ENCODE measurements around the gene CENPM.

Gene CENPM

GRCh38 chr22:41910050-41911000 lies 36.6 kb downstream of the CENPM start:
- H3K4me3 ChIP-seq (ENCODE audit: low read length), result no peak overlapping the region; the same call in 1 of the 2 replicates
- TF ChIP-seq ZNF274 (IDR thresholded peaks at IDR 0.05; ENCODE audit: low read depth, low read length), result no peak

DNA sequence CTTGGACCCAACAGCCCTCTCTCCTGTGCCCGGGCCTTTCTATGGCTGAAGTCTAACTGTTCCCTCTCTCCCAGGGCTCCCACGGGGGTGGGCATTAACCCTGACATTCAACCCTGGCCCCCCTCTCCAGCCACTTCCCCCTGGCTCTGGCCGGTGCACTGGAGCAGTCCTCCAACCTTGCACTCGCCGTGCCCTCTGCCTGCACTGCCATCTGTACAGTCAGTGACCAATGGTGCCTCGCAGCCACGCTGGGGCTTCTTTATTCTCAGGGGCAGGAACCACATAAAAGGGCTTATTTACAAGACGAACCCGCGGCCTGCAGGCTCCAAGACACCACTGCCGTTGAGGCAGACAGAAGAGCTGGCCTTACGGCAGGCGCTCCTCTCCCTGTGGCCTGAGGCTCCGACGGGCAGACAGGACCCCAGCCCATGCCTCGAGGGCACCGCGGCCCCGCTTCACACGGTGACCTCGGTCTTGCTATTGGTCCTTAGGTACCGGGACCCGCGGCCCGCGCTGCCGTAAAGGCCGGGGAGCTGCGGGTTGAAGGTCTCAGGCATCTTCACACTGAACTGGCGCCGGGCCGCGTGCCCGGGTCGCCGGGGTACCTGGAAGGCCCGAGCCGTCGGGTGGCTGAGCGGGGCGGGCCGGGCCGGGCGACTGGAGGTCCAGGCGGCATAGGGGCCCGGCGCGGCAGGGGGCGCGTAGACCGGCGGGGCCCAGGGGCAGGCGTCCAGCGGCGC lies 37.5 kb downstream of the CENPM start:
- H3K4me3 ChIP-seq (ENCODE audit: low read length), result no peak overlapping the region
- TF ChIP-seq ZNF274 (IDR thresholded peaks at IDR 0.05; ENCODE audit: low read depth, low read length), result no peak

DNA sequence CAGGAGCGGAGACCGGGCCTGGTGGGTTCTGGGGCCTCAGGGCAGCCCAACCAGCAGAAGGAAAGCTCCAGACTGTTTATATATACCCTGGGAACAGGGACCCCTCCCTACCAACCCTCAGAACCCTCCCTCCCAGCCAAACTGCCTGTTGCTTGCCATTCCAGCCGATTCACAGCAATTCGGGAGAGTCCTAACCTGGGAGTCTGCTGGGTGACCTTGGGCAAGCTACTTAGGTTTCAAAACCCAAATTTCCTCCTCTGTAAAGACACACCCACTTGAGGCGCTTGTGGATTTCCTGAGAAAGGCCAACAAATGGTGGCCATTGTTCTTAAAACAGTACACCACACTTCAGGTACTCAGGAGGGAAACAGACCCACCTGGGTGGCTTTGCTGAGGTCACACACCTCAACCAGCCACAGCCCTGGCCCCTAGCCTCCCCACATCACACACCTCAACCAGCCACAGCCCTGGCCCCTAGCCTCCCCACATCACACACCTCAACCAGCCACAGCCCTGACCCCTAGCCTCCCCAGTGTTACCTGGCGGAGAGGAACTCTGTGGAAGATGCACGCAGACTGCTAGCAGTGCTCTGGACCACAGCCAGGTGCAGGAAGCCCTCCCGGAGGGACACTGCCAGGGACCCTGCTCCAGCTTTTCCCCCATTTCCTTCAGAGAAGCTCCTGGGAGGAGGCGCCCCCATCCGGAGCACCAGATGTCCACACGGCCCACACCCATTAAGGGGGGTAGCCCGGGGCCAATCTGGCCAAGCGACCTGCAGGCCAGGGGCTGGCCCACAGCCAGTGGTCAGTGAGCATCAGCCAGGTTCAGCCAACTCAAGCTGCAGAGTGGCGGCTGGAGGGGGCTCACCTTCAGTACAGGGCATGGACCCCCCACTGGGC lies 38.3 kb downstream of the CENPM start:
- H3K4me3 ChIP-seq (ENCODE audit: low read length), result no peak overlapping the region
- no peak for TF ChIP-seq ZNF274 (IDR thresholded peaks at IDR 0.05; ENCODE audit: low read depth, low read length)

GRCh38 chr22:41907436-41908401 lies 39.2 kb downstream of the CENPM start:
- no peak for TF ChIP-seq ZNF274 (IDR thresholded peaks at IDR 0.05; ENCODE audit: low read depth, low read length)
- no peak overlapping the region for H3K4me3 ChIP-seq (ENCODE audit: low read length)

DNA sequence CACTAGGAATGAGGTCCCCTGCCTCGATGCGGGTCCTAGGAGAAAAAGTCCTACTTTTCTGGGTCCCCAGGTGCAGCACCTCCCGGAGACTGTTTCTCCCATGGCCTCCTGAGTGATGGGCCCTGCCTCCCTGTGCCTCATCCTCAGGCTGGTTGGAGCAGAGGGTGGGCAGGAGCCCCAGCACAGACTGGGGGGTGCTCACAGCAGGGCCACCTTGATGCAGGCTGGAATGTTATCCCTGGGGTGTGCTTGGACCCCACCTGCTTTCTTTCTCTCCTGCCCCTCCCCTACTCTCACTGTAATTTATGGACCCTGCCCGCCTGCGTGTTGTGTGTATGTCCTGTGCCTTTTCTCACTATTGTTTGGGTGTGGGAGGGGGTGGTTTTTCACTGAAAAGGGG lies 40.1 kb downstream of the CENPM start:
- no peak overlapping the region for H3K4me3 ChIP-seq (ENCODE audit: low read length)
- no peak for TF ChIP-seq ZNF274 (IDR thresholded peaks at IDR 0.05; ENCODE audit: low read depth, low read length)

- H3K4me3 ChIP-seq (ENCODE audit: low read length), result no peak overlapping the region
- TF ChIP-seq ZNF274 (IDR thresholded peaks at IDR 0.05; ENCODE audit: low read depth, low read length), result no peak
These were observed 41.3 kb downstream of the CENPM start for GRCh38 chr22:41905411-41906202.

GRCh38 chr22:41904450-41905410 lies 42.2 kb downstream of the CENPM start:
- no peak overlapping the region for H3K4me3 ChIP-seq (ENCODE audit: low read length)
- no peak for TF ChIP-seq ZNF274 (IDR thresholded peaks at IDR 0.05; ENCODE audit: low read depth, low read length)

DNA sequence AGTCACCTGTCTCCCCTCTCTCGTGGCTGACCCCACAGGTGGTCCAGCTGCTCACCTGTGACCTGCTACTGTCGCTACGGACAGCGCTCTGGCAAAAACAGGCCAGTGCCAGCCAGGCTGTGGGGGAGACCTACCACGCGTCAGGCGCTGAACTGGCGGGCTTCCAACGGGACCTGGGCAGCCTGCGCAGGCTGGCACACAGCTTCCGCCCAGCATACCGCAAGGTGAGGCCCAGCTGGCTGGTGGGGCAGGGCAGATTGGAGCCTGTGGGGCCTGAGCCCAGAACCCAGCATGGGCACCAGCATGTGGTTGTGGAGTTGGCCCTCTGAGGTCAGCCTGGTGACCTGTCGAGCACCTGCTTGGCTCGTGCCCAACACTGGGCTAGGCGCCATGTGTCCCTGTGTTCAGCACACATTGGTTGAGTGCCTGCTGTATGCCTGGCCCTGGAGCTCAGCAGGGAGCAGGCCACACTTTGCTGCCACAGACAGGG lies 44.0 kb downstream of the CENPM start:
- TF ChIP-seq ZNF274 (IDR thresholded peaks at IDR 0.05; ENCODE audit: low read depth, low read length), result no peak
- H3K4me3 ChIP-seq (ENCODE audit: low read length), result no peak overlapping the region

DNA sequence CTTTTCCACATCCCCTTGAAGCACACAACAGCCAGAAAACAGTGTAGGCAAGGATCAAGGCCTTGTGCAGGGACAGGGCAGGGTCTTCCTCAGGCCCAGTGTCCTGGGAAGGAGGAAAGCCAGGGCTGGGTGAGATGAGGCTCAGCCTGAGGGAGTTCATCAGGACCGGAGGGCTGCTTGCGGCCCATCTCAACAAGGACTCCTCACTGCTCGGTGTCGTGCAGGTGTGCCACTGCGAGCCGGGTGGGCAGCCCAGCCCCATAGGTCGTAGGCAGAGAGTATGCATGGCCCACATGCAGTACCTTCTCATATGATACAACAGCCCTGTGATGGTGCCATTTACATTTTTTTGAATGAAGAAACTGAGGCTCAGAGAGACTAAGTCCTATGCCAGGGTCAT lies 44.9 kb downstream of the CENPM start:
- TF ChIP-seq ZNF274 (IDR thresholded peaks at IDR 0.05; ENCODE audit: low read depth, low read length), result no peak
- H3K4me3 ChIP-seq (ENCODE audit: low read length), result no peak overlapping the region

DNA sequence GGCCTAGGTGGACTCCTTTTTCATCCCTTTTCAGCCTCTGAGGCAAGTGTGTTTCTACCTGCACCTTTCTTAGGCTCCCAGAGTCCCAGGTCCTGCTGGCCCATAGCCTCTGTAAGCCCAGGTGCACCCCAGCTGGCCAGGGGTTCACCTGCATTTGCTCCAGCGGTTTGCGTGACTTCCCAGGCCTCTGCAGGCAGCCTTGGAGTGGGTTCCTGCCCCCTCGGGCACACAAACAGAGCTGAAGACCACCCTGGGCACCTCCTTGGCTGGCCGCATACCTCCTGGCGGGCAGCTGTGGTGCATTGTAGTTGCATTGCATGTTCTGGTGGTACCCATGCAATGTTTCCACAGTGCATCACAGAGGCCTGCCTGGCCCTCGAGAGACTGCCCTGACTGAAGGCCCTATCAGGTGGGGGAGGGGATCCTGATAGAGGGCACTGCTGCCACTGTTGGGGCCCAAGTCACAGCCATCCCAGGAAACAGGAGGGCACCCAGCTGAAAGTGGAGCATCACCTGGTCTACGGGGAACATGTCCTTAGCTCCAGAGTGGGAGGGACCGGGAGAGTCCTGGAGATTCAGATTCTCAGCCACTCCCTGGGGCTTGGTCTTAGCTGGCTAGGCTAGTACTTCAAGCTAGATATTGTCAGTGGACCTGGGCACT lies 46.2 kb downstream of the CENPM start:
- H3K4me3 ChIP-seq (ENCODE audit: low read length), result no peak overlapping the region
- TF ChIP-seq ZNF274 (IDR thresholded peaks at IDR 0.05; ENCODE audit: low read depth, low read length), result no peak

All from GM08714 (cell line).